NCI-H69 (cell line): ENCODE measurements around the gene EPS8.

Experiments used
- DNase-seq: peaks from one replicate; lab custom pipeline; 2025; lab: John Stamatoyannopoulos, UW

Gene EPS8

DNA sequence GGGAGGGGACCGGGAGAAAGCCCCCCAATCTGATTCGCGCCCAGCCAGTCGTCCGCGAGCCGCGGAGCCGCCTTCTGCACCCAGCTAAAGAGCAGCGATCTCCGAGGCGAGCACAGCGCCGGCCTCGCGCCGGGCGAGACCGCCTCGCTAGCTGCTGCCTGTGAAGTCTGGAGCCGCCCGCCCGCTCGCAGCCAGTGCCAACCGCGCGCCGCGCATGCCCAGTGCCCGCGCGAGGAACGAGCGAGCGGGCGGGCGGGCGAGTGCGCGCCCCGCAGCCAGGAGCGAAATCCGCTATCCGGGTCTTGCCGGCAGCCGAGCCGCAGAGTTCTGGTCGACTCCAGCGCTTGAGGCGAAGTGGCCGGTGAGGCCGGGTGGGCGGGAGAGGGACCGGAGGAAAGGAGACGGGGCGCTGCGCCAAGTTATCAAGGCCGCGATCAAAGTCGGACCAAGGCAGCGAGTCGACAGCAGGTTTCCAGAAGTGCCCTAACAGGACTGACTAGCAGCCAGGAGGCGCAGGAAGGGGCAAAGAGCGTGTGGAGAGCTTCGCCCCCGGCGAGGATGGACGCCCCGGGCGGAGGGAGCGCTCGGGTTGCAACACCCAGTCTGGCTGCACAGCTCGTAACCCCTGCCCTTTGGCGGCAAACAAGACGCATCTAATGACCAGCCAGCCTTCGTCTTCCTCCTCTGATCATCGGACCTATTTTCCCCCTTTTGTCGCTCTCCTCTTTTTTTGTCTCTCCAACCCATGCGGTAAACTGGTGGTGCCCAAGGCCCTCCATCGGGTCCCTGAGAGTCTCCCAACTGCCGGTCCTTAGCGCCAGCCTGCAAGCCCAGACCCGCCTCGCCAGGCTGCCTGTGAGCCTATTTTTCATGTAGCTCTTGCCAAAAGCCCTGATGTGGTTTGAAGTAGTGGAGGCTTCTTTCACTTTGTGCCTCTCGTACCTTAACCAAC is at the start of gene EPS8:
EPS8 (minus strand) TSS at position 169 of the 952 bp plus-strand sequence. CDS start 106,437 bp downstream, outside the sequence.
- DNase-seq: peak; percentile 91

DNA sequence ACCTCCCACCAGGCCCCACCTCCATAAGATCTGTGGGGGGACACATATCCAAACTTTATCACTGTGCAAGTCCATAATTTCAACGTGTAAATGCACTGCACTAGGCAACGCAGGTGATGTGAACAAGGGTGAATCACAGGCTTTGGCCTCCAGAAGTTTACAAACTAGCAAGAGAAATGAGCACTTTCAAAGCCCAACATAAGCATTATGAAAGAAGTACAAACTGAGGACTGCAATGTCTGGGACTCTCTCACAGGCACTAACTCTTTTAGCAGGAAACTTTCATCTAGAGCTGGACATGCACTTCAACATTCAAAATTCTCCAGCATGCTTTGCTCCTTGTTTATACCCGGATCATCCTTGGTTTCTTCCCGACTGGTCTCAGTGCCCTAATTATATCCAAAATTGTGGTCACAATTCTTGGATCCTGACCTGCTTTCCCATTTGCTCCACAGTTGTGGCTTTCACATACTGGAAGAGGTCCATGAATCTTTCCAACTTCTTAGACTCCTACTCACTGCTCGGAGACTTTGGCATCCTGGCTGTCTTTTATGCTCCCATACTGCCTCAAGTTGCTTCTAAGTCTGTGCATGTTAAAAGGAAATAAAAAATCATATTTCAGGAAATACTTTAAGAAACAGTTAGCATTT is 48.1 kb upstream of the EPS8 start:
- DNase-seq: no peak

DNA sequence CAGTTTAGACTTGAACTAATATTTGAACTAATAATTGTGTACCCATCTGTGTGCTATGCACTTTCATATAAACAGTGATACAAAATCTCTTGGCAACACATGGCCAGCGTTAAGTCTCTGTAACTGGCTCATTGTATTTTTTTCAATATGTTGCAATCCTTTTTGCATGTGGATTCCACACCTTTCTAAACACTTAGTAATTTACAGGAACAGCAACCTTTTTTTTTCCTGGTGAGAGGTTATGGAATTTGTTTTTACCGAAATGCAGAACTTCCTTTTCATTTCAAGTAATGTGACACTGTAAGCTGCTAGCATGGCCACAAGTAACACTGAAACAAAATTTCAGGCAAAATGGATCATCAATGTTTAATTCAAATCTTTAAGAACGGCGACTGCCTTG is 45.4 kb upstream of the EPS8 start:
- DNase-seq: no peak

DNA sequence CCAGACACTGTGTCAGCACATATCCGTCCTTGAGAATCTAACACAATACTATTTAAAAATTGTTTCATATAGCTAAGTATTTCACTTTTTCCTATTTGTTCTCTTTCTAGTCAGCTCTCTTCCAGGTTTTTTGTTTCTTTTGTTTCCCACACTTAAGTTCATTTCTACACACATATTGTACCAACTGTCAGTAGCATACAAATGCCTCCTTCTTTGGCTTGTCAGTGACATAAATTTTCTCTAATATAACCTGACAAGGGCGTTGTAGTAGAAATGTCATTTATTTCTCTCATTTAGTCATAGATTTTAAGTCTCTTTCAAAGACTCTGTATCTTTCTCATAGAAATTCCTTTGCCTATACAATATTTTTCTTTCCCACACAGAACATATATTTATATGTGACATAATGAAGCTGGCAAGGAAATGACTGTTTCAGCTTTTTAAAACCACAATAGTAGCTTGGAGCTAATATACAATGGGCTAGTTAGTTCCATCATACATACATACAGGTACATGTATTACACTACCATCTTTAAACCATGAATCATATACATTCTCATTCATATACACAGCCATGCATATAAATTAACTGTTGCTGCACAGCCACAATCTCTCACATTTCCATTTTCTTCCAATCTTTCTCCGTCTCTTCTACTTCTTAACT is 42.3 kb upstream of the EPS8 start:
- DNase-seq: no peak

DNA sequence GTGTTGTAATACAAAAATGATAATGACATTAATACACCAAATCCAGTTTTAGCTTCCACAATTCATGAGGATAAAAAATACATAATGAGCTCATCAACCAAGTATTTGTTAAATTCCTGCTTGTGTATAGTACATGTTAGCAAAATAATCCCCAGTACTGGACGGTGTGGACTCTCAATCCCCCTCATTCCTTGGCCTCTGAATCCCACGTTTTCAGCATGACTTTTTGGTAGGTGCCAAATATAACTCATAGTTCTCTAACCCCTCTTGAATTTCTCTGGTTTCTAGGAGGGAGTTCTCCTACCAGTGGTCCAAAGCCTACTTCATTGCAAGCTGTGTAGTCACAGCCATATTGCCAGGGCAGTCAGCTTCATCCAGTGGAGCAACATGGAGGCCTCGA is 41.4 kb upstream of the EPS8 start:
- no peak for DNase-seq

DNA sequence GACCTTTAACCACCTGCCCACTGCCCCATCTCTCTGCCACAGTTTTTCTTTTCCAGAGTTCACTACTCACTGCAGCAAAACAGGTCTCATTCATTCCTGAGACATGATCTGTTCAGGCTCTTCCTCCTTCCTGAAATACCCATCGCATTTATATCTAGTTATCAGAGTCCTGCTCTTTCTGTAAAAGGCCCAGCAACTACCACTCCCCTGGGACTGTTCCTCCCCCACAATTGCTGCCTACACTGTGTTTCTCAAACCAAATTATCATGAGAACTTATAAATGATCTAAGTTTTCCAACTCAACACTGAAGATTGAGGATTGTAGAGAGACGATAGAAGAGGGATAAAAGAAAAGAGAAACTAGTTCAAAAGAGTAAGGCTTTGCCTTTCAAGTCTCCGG is 40.8 kb upstream of the EPS8 start:
- DNase-seq: no peak

DNA sequence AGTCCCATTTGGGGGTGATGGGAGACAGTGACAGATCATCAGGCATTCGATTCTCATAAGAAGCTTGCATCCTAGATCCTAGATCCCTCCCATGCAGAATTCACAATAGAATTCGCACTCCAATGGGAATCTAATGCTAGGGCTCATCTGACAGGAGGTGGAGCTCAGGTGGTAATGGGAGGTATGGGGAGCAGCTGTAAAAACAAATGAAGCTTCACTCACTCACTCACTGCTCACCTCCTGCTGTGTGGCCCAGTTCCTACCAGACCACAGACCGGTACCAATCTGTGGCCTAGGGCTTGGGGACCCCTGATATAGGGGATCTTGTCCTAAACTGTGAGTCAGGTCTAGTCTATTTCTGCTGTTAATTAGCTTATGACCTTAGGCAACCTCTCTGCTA is 40.1 kb upstream of the EPS8 start:
- peak; percentile 20 for DNase-seq

DNA sequence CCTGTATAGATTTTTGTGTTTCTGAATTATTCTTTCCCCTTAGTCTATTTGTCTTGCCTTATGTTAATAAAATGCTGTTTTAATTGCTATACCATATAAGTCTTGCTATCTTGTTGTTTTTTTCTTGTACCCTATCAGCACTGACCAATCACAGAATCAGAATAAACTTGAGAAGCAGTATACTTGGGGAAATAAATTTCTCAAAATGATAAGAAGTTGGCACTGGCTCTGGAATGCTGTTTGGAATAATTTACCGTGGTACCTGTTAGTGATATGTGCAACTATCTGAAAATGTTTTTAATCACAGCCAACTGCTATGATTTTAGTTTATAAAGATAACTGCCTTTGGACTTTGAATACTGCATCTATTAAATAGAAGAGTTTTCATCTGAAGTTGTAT is 37.9 kb upstream of the EPS8 start:
- DNase-seq: no peak

DNA sequence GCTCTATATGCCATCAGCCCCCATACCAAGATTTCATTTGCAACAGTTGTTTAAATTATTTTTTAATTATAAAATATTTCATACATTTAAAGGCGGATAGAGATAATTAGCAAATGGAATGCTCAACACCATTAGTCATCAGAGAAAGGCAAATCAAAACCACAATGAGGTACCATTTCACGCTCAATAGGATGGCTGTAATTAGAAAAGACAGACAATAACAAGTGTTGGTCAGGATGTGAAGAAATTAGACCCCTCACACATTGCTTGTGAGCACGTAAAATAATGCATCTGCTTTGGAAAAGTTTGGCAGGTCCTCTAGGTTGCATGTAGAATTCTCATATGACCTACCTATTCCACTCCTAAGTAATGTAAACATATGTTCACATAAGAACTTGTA is 35.3 kb upstream of the EPS8 start:
- DNase-seq: no peak

DNA sequence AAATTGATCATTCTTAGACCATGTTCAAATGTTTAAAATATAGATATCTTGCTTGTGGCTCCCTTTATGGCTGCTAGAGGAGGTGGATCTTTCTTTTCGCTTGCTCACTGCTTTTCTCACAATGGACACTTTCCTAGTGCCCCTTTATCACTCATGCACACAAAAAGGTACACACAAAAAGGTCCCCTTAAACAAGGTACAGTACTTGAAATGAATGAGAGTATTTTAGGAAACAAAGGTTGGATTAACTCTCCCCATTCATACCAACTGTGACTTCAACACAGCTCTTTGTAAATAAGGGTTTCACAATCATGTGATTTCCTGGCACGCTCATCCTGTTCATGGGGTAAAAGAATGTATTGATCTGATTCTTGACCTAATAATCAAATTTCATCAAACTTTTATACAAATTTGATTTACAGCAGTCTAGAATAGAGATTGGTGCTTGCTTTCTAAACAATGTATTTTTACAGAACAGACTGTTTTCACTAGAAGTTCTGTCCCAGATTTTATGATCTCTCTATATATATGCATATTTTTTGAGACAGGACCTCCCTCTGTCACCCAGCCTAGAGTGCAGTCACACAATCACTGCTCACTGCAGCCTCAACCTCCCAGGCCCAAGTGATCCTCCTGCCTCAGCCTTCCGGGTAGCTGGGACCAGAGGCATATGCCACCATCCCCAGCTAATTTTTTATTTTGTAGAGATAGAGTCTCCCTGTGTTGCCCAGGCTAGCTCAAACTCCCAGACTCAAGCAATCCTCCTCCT is 34.4 kb upstream of the EPS8 start:
- no peak for DNase-seq

DNA sequence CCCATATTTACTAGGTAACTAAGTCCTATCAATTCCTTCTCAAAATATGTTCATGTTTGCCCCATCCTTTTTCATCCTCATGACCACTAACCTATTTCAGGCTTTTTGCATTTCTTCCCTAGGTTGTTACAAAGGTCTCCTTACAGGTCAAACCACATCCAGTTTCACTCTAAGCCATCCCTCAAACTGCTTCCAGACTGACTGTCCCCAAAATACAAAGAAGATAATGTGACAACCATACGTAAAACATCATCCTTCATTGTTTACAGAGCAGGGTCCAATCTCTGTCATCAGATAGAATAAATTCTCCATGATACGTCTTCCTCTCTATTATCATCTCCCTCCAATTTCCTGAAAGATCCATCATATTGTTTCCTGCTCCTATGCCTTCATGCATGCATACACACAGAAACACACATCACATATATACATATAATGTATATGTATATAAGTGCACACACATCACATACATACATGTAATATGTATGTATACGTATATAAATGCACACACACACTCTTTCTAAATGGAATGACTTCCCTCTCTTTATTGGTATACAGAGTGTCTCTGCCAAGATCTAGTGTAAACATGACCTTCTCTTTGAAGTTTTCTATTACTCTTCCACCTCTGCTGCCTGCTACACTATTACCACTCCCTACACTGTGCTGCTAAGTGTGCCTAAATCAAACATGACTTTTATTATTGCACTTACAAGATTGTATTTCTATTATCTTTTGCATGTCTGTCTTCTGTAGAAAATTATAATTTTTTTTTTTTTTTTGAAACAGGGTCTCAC is 30.7 kb upstream of the EPS8 start:
- DNase-seq: peak; percentile 50

DNA sequence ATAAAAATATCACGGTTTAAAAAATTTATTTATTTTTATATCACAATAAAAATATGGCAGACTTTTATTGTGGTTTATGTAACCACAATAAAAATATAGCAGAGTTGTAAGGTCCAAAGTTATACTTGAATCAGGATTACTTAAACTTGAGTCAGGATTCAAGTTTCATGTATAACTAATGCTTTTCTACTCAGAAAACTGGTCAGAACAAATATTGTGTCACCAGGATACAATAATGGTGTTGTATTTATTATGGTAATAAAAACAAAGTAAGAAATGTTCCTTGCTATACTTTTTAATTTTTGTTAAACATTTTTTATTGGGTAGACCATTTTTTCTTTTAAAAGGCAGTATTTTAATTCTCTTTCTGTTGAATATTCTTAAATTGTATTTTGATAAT is 29.2 kb upstream of the EPS8 start:
- no peak for DNase-seq

DNA sequence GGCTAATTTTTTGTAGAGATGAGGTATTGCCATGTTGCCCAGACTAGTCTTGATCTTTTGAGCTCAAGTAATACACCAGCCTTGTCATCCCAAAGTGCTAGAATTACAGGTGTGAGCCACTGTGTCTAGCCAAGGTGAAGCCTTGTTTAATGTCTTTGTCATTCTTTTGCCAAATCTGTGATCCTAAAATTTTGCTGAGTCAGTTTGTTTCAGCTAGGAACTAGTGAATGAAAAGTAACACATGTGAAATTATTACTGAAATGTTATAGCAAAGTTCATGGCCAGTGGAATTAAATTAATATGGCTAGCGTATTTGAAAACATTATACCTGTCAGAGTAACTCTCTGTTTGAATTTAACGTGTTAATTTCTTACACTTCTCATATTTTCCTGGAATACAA is 26.5 kb upstream of the EPS8 start:
- DNase-seq: no peak

DNA sequence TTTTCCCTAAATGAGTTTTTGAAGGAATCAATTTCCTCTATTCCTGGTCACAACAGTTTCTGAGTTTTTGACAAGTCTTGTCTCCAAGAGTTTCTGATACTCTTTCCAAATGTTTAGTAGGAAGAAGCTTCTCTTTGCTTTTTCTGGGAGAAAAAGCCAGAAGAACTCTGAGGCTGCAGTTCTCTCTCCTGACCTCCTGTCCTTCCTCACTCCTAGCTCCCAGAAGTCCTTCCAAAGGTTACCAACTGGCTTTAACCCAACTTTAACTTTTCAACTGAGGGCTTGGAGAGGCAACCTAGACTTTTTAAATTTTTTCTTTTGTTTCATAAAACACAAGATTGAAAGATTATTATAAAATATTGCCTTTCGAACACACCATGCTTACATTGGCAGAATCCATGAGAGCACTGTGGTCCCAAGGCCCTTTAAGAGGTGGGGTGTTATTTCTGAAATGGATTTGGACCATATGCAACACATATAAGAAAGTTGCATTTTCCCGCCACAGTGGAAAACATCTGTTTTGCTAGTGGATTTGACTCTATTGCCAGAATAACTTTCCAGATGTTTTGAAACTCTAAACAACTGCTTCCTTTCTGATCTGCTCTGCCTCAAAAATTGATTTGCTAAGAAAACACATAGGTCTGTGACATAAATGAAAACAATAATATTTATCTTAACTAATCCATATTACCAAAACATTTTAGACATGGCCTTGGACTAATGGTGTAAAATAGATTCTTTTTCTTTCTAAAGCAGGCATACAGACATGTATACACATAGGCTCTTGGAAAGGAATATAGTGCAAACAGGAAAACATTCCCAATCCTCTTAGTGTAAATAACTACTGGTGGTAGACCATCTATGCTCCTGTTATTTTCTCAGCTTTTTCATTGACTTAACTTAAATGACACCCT is 22.3 kb upstream of the EPS8 start:
- DNase-seq: no peak

DNA sequence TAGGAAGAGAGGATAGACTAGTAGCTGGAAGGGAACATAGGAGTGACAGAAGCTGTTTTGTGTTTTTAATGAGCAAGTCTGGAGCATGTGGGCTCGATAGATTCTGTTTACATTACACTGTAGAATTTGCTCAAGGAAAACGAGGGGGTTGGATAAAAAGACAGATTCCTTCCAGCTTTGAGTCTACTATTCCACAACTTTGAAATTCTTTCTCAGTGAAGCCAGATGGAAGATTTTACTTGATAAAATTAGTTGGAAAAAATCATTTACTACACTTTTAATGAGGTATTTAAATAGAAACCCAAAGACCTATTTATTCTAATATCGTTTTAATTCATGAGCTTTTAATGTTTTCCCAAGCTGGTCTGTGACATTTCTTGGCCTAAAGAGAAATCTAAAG is 19.5 kb upstream of the EPS8 start:
- DNase-seq: no peak

DNA sequence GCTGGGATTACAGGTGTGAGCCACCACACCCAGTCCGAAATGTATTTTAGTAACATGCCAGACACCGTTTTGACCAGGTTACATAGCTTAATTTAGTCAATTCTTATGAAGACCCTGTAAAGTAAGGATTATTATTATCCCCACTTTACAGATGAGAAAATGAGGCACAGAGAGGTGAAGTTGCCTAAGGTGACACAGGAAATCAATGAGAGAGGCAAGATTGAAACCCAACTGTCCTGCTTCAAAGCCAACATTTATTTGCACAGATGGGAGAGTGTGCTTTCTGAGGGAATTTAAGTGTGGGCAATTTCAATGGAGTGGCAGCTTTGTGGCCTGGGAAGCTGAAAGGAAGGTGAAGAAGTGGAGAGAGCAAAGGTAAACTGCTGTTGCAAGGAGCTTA is 19.1 kb upstream of the EPS8 start:
- peak; percentile 16 for DNase-seq

DNA sequence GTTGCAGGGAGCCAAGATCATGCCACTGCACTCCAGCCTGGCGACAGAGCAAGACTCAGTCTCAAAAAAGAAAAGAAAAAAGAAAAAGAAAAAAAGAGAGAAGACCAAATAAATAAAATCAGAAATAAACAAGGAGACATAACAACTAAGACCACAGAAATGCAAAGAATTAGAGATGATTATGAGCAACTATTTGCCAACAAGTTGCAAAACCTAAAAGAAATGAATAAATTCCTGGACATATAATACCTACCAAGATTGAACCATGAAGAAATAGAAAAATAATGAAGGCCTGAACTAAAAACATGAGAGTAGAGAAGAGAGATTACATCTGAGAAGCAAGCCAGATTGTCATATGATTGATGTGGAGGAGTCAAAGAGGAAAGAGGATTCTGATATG is 17.6 kb upstream of the EPS8 start:
- no peak for DNase-seq

DNA sequence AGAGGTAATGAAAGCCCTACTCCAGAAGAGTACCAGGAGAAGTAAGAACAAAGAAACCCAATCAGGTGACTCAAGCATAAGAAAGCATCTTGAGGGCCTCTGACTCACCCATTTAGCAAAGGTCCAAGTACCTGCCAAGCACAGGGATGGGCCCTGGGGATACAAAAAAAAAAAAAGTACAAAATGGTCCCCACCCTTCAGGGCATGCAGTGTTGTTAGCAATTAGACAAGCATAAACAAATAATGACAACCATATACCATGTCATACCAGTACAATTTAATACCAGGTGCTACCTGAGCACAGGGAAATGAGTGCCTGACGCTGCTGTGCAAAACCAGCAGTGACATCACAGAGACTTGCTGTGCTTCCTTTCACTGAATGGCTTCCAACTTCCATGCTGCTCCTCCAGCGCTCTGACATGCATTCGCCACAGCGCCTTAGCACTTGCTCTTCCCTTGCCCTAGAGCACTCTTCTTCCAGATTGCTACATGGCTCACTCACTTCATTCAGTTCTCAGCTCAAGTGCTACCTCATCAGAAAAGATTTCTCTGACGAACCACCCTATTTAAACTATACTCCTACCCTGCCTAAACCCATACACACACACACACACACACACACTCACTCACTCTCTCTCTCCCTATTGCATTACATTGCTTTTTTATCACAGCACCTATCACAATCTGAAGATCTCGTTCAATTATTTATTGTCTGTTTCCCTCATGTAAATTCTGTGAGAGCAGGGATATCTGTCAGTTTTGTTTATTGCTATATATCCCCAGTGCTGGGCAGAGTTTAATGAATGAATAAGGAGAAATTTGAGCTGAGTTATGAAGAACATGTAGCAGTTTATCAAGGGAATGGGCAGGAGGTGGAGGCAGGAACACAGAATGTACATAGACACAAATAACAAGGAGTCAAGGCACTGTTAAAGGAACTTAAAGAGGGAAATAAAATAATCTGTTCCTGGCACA is 12.9 kb upstream of the EPS8 start:
- peak; percentile 39 for DNase-seq

DNA sequence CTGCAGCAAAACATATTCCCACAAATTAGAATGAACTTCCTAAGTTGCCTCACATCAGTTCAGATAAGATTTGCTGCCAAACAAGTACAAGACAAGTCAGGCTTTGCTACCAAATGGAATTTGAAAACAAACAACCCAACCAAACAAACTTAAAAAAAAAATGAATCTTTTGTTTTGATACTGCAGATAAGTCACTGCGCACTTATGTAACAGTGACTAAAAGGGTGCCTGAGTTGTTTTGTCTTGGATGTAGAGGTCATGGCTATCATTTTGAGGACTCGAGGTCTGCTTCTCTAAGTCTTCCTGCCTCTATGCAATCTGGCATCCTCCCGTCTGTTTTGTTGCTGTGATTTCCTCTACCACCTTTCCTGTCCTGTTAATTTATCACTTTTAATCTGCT is 11.1 kb upstream of the EPS8 start:
- DNase-seq: no peak
